Stimulated activated CD4-positive, alpha-beta T cell treated with anti-CD3 and anti-CD28 coated beads, Interleukin-12 subunit alpha, Interleukin-12 subunit beta, amount 100 ng/mL, for 48 hours (primary cell): Measurements from ENCODE around the gene MYO18A.

Source experiments
- DNase-seq, 3 donors: peaks; one replicate each; pipeline ENCODE4 v3.0.0-alpha.2; 2020; ENCODE audit warnings: low read depth in 2 of 3, low spot score in 1 of 3

The MYO18A gene

DNA sequence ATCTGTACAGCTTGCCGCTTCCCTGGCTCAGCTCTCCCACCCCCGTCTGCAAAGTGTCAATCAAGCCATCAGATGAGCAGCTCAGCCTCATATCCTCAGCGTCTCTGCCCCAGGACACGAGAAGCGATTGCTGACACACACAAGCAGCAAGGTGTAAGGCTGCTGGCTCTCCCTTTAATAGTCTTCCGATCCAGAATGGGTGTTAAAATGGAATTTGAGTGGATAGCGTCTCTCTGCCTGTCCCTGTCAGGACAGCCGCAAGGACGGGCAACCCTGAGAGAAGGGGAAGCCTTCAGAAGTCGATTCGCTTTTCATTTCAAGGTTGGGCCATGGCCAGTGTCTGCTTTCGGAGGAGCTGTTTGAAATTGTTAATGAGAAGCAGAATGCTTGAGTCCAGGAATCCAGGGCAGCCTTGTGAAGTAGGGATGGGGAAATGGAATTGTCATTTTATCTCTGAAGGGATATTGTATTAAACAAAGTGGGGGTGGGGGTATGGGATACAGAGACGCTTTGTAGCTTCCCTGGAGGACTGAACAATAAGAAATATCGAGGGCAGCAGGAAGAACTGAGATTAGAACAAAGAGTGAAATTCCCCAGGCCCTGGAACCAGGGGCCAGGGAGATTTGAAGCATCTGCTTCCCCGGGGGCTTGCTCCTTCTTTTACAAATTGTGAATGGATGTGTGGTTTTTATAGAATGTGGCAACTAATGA, 142.0 kb downstream of the MYO18A start:
- DNase-seq, result no peak

DNA sequence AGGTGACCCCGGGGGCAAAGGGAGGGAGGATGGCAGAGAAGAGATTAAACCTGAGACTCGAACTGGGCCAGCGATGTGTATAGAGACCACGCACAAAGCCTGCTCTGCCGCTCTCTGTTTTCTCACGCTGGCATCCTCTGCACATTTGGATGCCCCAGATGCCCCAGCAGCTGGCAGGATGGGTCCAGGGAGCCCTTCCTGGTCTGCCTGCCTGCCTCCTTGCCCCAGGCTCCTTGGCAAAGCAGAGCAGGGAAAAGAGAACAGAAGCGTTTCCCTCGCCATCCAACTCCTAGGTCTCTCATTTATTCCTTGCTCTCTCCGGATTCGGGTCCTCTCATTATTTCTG, 142.5 kb downstream of the MYO18A start:
- DNase-seq, result no peak

GRCh38 chr17:29036584-29036983, 143.6 kb downstream of the MYO18A start:
- DNase-seq, result no peak

- no peak for DNase-seq
These were observed 145.7 kb downstream of the MYO18A start for GRCh38 chr17:29034510-29034909.

- no peak for DNase-seq
These were observed 147.4 kb downstream of the MYO18A start for GRCh38 chr17:29032857-29033197.

DNA sequence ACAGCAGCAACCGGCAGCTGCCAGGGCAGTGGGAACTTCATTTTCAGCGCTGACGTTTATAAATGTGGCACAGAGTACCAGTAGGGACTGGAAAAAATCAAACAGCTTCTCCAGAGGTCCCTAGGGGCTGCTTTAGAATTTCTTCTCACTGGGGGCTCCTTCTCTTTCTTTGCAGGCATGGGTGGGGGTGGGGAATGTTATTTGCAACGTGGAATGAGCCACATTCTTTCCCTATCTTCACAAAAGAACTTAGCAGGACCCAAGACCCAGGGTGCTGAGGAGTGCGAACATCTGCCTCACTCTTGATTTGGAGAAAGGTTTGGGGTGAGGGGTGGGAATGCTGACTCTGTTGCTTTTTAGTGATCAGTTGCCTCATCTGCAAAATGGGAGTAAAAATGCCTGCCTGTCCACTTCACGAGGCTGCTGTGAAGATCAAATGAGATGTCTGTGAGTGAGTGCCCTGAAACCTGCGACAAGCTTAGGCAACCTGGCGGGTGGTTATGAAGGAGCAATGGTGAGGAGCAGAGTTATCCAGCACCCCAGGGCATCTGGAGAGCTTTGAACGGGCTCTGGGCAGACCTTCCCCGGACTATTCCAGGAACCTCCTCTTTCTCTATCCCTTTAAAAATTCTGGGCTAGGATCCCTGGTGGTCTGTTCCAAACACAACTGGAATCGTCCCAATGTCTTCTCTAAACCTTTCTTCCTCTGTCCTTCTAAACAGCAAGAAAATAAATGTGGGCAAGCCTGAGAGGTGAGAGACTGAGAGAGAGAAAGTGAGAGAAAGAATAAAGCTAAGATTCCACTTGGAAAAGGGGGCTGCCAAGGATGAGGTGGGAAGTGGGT, 148.0 kb downstream of the MYO18A start:
- DNase-seq, result no peak

- DNase-seq, result no peak
These were observed 148.7 kb downstream of the MYO18A start for GRCh38 chr17:29031488-29031887.

GRCh38 chr17:29024316-29024952, 155.8 kb downstream of the MYO18A start:
- no peak for DNase-seq

DNA sequence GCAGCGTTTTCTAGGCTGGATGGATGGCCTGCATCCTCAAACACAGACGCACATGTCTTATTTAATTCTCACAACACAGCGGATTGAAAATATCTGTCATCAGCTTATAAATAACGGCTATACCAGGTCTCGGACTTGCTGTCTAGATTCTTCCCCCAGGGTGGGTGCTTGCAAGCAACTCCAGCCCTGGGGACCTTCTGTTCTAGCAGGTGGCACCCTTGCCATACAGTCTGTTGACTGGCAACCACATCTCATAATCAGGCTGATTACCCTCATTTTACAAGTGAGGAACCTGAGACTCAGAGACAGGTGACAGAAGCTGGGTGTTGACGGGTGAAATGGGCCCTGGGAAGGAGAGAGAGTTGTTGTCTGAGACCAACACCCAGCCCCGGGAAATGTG, 158.1 kb downstream of the MYO18A start:
- DNase-seq, result no peak

DNA sequence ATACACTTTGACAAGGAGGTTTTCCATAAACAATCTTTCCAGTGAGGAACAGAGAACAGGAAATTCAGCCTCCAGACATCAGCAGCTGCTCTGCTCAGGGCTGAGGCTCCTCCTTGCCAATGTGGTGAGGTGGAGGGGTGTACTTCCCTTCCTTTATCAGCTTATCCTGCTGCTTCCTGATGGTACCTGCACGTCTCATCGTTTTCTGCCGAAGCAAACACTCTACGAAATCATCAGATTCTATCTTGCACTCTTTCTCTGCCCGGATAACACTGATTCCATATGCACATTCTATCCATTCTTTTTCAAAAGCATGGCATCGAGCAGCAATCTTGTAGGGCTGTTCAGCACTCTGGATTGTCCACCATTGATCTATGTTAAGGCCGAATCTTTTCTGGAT, 159.0 kb downstream of the MYO18A start:
- no peak for DNase-seq
